AG10803 (cell line): ENCODE measurements around the gene GPC5.

ENCODE experiments used
- DNase-seq: peaks from one replicate; pipeline ENCODE4 v3.0.0; 2010; ENCODE audit warnings: low read depth
- H3K4me3 ChIP-seq: 2 replicates; pipeline ENCODE4 v1.5.1; 2011; ENCODE audit warnings: mild to moderate bottlenecking, low read length, control low read depth
- CTCF ChIP-seq: conservative IDR thresholded peaks from 2 replicates; pipeline ENCODE4 v1.5.1; 2011; ENCODE audit warnings: mild to moderate bottlenecking, low read length, control low read depth, inconsistent platforms

Gene GPC5

GRCh38 chr13:91934354-91934753 lies 535.9 kb downstream of the GPC5 start:
- DNase-seq, result no peak
- no peak for TF ChIP-seq CTCF
- no peak overlapping the region for H3K4me3 ChIP-seq

GRCh38 chr13:91946498-91947070 lies 548.2 kb downstream of the GPC5 start:
- no peak for TF ChIP-seq CTCF
- DNase-seq, result no peak
- H3K4me3 ChIP-seq, result no peak overlapping the region

- H3K4me3 ChIP-seq, result no peak overlapping the region
- no peak for DNase-seq
- TF ChIP-seq CTCF, result no peak
These were observed 550.3 kb downstream of the GPC5 start for GRCh38 chr13:91948736-91949135.

DNA sequence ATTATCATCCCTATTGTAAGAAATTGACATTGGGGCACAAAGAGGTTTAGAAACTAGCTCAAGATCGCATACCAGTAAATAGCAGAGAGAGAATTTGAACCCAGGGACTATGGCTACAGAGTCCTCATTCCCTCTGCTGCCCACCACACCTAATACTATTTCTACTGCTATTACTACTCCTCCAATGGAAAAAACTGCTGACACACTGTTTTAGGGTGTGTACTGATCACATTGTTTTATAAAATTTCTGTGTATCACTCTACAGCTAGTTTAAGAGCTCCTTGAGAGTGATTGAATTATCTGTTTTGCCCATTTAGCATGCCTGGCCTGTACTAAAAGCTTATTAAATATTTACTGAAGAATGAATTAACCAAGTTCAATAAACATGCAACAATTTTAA lies 552.4 kb downstream of the GPC5 start:
- H3K4me3 ChIP-seq, result no peak overlapping the region

GRCh38 chr13:91955546-91956355 lies 557.3 kb downstream of the GPC5 start:
- H3K4me3 ChIP-seq, result no peak overlapping the region
- no peak for TF ChIP-seq CTCF
- DNase-seq, result no peak

More for the DNA sequence above, 552.4 kb downstream of the GPC5 start:
- TF ChIP-seq CTCF, result no peak
- DNase-seq, result no peak

DNA sequence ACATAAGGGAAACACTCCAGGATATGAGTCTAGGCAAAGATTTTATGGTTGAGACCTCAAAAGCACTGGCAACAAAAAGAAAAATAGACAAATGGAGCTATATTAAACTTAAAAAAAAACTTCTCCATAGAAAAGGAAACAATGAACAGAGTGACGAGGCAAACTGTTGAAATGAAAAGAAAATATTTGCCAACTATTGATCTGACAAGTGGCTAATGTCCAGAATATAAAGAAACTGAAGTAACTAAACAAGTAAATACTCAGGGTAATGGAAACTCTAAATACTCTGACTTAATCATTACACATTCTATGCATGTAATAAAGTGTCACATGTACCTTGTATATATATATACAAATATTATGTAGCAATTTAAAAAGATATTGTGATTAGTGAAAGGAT lies 562.5 kb downstream of the GPC5 start:
- no peak for DNase-seq
- TF ChIP-seq CTCF, result no peak
- no peak overlapping the region for H3K4me3 ChIP-seq

GRCh38 chr13:91962946-91963345 lies 564.5 kb downstream of the GPC5 start:
- no peak for TF ChIP-seq CTCF
- no peak for DNase-seq
- no peak overlapping the region for H3K4me3 ChIP-seq
